Measurements from ENCODE around the gene CLPSL1. TPM values are rescaled to one million over a fixed set of nuclear protein-coding genes. Genes with fewer than 3 reads are reported as not detected.

CLPSL1 gene
- total and polyA plus RNA-seq, 2 of the 13 experiments (the other 11 are each of a cell fraction or from before 2014, with no cell fraction given): not detected

GRCh38 chr6:35737413-35738211 is 43.2 kb upstream of the CLPSL1 start (continued):
- no peak for TF ChIP-seq ZNF709 (CRISPR knock-in tag; IDR thresholded peaks at IDR 0.05)
- TF ChIP-seq CENPX (CRISPR knock-in tag; IDR thresholded peaks at IDR 0.05): no peak
- TF ChIP-seq REXO4 (CRISPR knock-in tag; IDR thresholded peaks at IDR 0.05; ENCODE audit: borderline replicate concordance): no peak
- no peak for TF ChIP-seq ZNF766 (CRISPR knock-in tag; IDR thresholded peaks at IDR 0.05; ENCODE audit: borderline replicate concordance)
- TF ChIP-seq ZNF296 (CRISPR knock-in tag; conservative IDR thresholded peaks at IDR 0.05): no peak
- no peak for TF ChIP-seq TRAFD1 (CRISPR knock-in tag; IDR thresholded peaks at IDR 0.05; ENCODE audit: borderline replicate concordance)
- 0 out of 2 replicates have a peak, but pooled peaks have one; percentile 59 for TF ChIP-seq KLF6 (CRISPR knock-in tag; IDR thresholded peaks at IDR 0.05)
- TF ChIP-seq GLMP (CRISPR knock-in tag; IDR thresholded peaks at IDR 0.05; ENCODE audit: borderline replicate concordance): no peak
- no peak for TF ChIP-seq ZKSCAN5 (CRISPR knock-in tag; IDR thresholded peaks at IDR 0.05)
- TF ChIP-seq PAWR (CRISPR knock-in tag; IDR thresholded peaks at IDR 0.05; ENCODE audit: borderline replicate concordance): 0 out of 2 replicates have a peak, but pooled peaks have one; percentile 58
- no peak for TF ChIP-seq HOXA3 (CRISPR knock-in tag; IDR thresholded peaks at IDR 0.05)
- TF ChIP-seq POGZ (CRISPR knock-in tag; IDR thresholded peaks at IDR 0.05): no peak
- TF ChIP-seq IRF2 (CRISPR knock-in tag; IDR thresholded peaks at IDR 0.05): peak; percentile 43; the same call in 1 of the 2 replicates
- peak; percentile 85 for TF ChIP-seq RAD21 (CRISPR knock-in tag; IDR thresholded peaks at IDR 0.05)
- TF ChIP-seq ZKSCAN1 (IDR thresholded peaks at IDR 0.05; ENCODE audit: low read length): no peak
- no peak for TF ChIP-seq MEIS2 (CRISPR knock-in tag; IDR thresholded peaks at IDR 0.05)
- no peak for TF ChIP-seq ZNF124 (CRISPR knock-in tag; IDR thresholded peaks at IDR 0.05)
- TF ChIP-seq TCF12 (IDR thresholded peaks at IDR 0.05): no peak
- no peak for TF ChIP-seq TCF12 (CRISPR knock-in tag; IDR thresholded peaks at IDR 0.05)
- no peak for TF ChIP-seq TEAD2 (CRISPR knock-in tag; IDR thresholded peaks at IDR 0.05)
- peak; percentile 63; the same call in 1 of the 2 replicates for TF ChIP-seq ZKSCAN8 (CRISPR knock-in tag; IDR thresholded peaks at IDR 0.05; ENCODE audit: borderline replicate concordance)
- no peak for TF ChIP-seq GMEB1 (CRISPR knock-in tag; IDR thresholded peaks at IDR 0.05; ENCODE audit: borderline replicate concordance)
- TF ChIP-seq ZNF782 (CRISPR knock-in tag; IDR thresholded peaks at IDR 0.05; ENCODE audit: borderline replicate concordance): no peak
- no peak for TF ChIP-seq TERF1 (CRISPR knock-in tag; IDR thresholded peaks at IDR 0.05)
- no peak for TF ChIP-seq ZNF136 (CRISPR knock-in tag; IDR thresholded peaks at IDR 0.05; ENCODE audit: low read depth)
